H9 (cell line): ENCODE data around the gene EIF2S3B. TPM values are rescaled to one million over a fixed set of nuclear protein-coding genes. Genes with fewer than 3 reads are reported as not detected.

ENCODE experiments used
- DNase-seq: peaks from one replicate; pipeline ENCODE4 v3.0.0-alpha.2; 2017
- H2AFZ ChIP-seq: one replicate; pipeline ENCODE4 v1.6.1; 2013; ENCODE audit warnings: mild to moderate bottlenecking, low read length, control low read depth, moderate library complexity
- H2AK5ac ChIP-seq: 2 replicates; pipeline ENCODE4 v1.6.1; 2013; ENCODE audit warnings: low read length, control low read depth, mixed read lengths; ENCODE audit not compliant: insufficient read length
- H2BK120ac ChIP-seq: one replicate; pipeline ENCODE4 v1.6.1; 2013; ENCODE audit warnings: low read depth, mild to moderate bottlenecking, low read length, control low read depth, inconsistent platforms; ENCODE audit not compliant: poor library complexity, severe bottlenecking
- H2BK12ac ChIP-seq: 2 replicates; pipeline ENCODE4 v1.6.1; 2013; ENCODE audit warnings: low read length, control low read depth, mixed read lengths, low read depth; ENCODE audit not compliant: insufficient read length
- H2BK15ac ChIP-seq: 2 replicates; pipeline ENCODE4 v1.6.1; 2013; ENCODE audit warnings: low read depth, low read length, control low read depth
- H2BK20ac ChIP-seq: one replicate; pipeline ENCODE4 v1.6.1; 2013; ENCODE audit warnings: low read depth, mild to moderate bottlenecking, low read length, control low read depth, inconsistent platforms; ENCODE audit not compliant: poor library complexity, severe bottlenecking
- H2BK5ac ChIP-seq: 2 replicates; pipeline ENCODE4 v1.6.1; 2013; ENCODE audit warnings: low read length, control low read depth, mixed read lengths; ENCODE audit not compliant: insufficient read length
- H3K14ac ChIP-seq: 2 replicates; pipeline ENCODE4 v1.6.1; 2013; ENCODE audit warnings: low read length, control low read depth; ENCODE audit not compliant: insufficient read depth
- H3K18ac ChIP-seq: 2 replicates; pipeline ENCODE4 v1.6.1; 2013; ENCODE audit warnings: low read depth, mild to moderate bottlenecking, mixed read lengths, low read length, control low read depth; ENCODE audit not compliant: insufficient read length
- H3K23ac ChIP-seq: 2 replicates; pipeline ENCODE4 v1.6.1; 2013; ENCODE audit warnings: low read length, control low read depth, mixed read lengths, low read depth; ENCODE audit not compliant: insufficient read length
- H3K23me2 ChIP-seq: 2 replicates; pipeline ENCODE4 v1.6.1; 2013; ENCODE audit warnings: low read depth, mild to moderate bottlenecking, mixed read lengths, low read length, control low read depth; ENCODE audit not compliant: insufficient read length, poor library complexity, severe bottlenecking
- H3K27ac ChIP-seq: 2 replicates; pipeline ENCODE4 v1.5.1; 2013; ENCODE audit warnings: low read length, control low read depth, mixed read lengths, low read depth; ENCODE audit not compliant: insufficient read length
- H3K27me3 ChIP-seq: 2 replicates; pipeline ENCODE4 v1.6.1; 2013; ENCODE audit warnings: low read length, control low read depth, inconsistent platforms; ENCODE audit not compliant: insufficient read depth
- H3K4ac ChIP-seq: 2 replicates; pipeline ENCODE4 v1.6.1; 2013; ENCODE audit warnings: low read depth, mild to moderate bottlenecking, control low read depth, inconsistent platforms, low read length, moderate library complexity
- H3K4me1 ChIP-seq: 2 replicates; pipeline ENCODE4 v1.6.1; 2013; ENCODE audit warnings: low read length, control low read depth, inconsistent platforms; ENCODE audit not compliant: insufficient read depth
- H3K4me2 ChIP-seq: 2 replicates; pipeline ENCODE4 v1.6.1; 2013; ENCODE audit warnings: low read length, control low read depth, mixed read lengths; ENCODE audit not compliant: insufficient read length, insufficient read depth
- H3K56ac ChIP-seq: 2 replicates; pipeline ENCODE4 v1.6.1; 2013; ENCODE audit warnings: low read depth, mild to moderate bottlenecking, mixed read lengths, low read length, control low read depth; ENCODE audit not compliant: insufficient read length
- H3K79me1 ChIP-seq: 2 replicates; pipeline ENCODE4 v1.6.1; 2013; ENCODE audit warnings: low read depth, mild to moderate bottlenecking, moderate library complexity, low read length, control low read depth, inconsistent platforms; ENCODE audit not compliant: insufficient read depth, poor library complexity, severe bottlenecking
- H3K79me2 ChIP-seq: 2 replicates; pipeline ENCODE4 v1.6.1; 2013; ENCODE audit warnings: low read length, control low read depth, inconsistent platforms; ENCODE audit not compliant: insufficient read depth
- H3K9ac ChIP-seq: 2 replicates; pipeline ENCODE4 v1.6.1; 2013; ENCODE audit warnings: low read length, control low read depth, mixed read lengths; ENCODE audit not compliant: insufficient read length; ENCODE audit errors: extremely low read depth
- H3K9me3 ChIP-seq: one replicate; pipeline ENCODE4 v1.6.1; 2013; ENCODE audit warnings: low read depth, low read length, inconsistent platforms; ENCODE audit not compliant: control insufficient read depth
- H3T11ph ChIP-seq: one replicate; pipeline ENCODE4 v1.6.1; 2013; ENCODE audit warnings: mild to moderate bottlenecking, low read length, control low read depth, inconsistent platforms
- H4K20me1 ChIP-seq: one replicate; pipeline ENCODE4 v1.6.1; 2013; ENCODE audit not compliant: control insufficient read depth, insufficient read length, insufficient read depth
- H4K5ac ChIP-seq: 2 replicates; pipeline ENCODE4 v1.6.1; 2013; ENCODE audit warnings: low read depth, mild to moderate bottlenecking, mixed read lengths, low read length, control low read depth; ENCODE audit not compliant: insufficient read length
- H4K8ac ChIP-seq: replicated peaks from 2 replicates; pipeline ENCODE4 v1.6.1; 2013; ENCODE audit warnings: low read length, control low read depth, mixed read lengths, low read depth; ENCODE audit not compliant: insufficient read length
- H4K91ac ChIP-seq: 2 replicates; pipeline ENCODE4 v1.6.1; 2013; ENCODE audit warnings: low read depth, mild to moderate bottlenecking, moderate library complexity, mixed read lengths, low read length, control low read depth; ENCODE audit not compliant: insufficient read length
- H3K27ac Mint-ChIP-seq, 3 experiments: 2 replicates in 2 of 3; 3 replicates in 1 of 3; pipeline ENCODE4 v1.8.0; 2020 to 2021; ENCODE audit warnings: mixed read lengths in 3 of 3, mild to moderate bottlenecking in 1 of 3, moderate library complexity in 1 of 3
- H3K27me3 Mint-ChIP-seq: 2 replicates; pipeline ENCODE4 v1.8.0; 2021; ENCODE audit warnings: low read depth, mild to moderate bottlenecking, moderate library complexity, mixed read lengths
- H3K36me3 Mint-ChIP-seq, 3 experiments: 2 replicates in 2 of 3; 3 replicates in 1 of 3; pipeline ENCODE4 v1.8.0; 2020 to 2021; ENCODE audit warnings: low read depth in 3 of 3, mixed read lengths in 3 of 3; ENCODE audit not compliant: insufficient read depth in 1 of 3
- H3K4me1 Mint-ChIP-seq, 2 experiments: 2 replicates each; pipeline ENCODE4 v1.8.0; 2020; ENCODE audit warnings: mixed read lengths in 2 of 2
- H3K4me3 Mint-ChIP-seq, 2 experiments: 2 replicates in 1 of 2; 3 replicates in 1 of 2; pipeline ENCODE4 v1.8.0; 2020 to 2021; ENCODE audit warnings: mild to moderate bottlenecking in 2 of 2, mixed read lengths in 2 of 2, moderate library complexity in 1 of 2
- H3K9me3 Mint-ChIP-seq, 2 experiments: 2 replicates in 1 of 2; 3 replicates in 1 of 2; pipeline ENCODE4 v1.8.0; 2020; ENCODE audit warnings: mild to moderate bottlenecking in 2 of 2, mixed read lengths in 2 of 2, moderate library complexity in 1 of 2
- CTCF ChIP-seq: fragments of 200-600 bp; sonication (generic); conservative IDR thresholded peaks from 3 replicates; pipeline ENCODE4 v1.8.0; 2021; ENCODE audit warnings: antibody characterized with exemption, mild to moderate bottlenecking
- WGBS: extraction: QIAGEN DNeasy Blood & Tissue Kit; methylation state at CpG from one replicate; pipeline ENCODE4 v1.1.7; 2013; ENCODE audit warnings: missing lambda C conversion rate, low lambda C conversion rate, mixed read lengths; ENCODE audit not compliant: insufficient read length; ENCODE audit errors: extremely low coverage; 5-methylcytosine and 5-hydroxymethylcytosine counted together
- total RNA-seq: library from RNA; stranded (reverse); gene quantifications from 2 replicates; pipeline ENCODE4 v1.2.1, GENCODE V29; 2021

Gene EIF2S3B
- total RNA-seq, 1 experiment from 2014 or later: 2.1 TPM

GRCh38 chr12:10554756-10555481, 49.2 kb downstream of the EIF2S3B start:
- Histone ChIP-seq H4K5ac (no peak overlapping the region), H2BK20ac (no peak overlapping the region), H3T11ph (no peak overlapping the region), H3K4me1 (no peaks in the 10 kb centered on the region; the same call in 1 of the 2 replicates), H2BK15ac (no peak overlapping the region), H3K23me2 (no peaks in the 10 kb centered on the region), H2AK5ac (no peak overlapping the region), H3K56ac (no peak overlapping the region), H3K79me1 (no peaks in the 10 kb centered on the region), H3K18ac (no peak overlapping the region), H3K79me2 (no peaks in the 10 kb centered on the region), H2BK12ac (no peak overlapping the region), H3K9ac (no peak overlapping the region), H3K27ac (no peak overlapping the region), H3K4me2 (no peak overlapping the region), H4K8ac (no peak overlapping the region), H3K27me3 (no peaks in the 10 kb centered on the region), H3K9me3 (no peaks in the 10 kb centered on the region), H2BK5ac (no peak overlapping the region), H3K4ac (no peak overlapping the region), H2BK120ac (no peak overlapping the region), H3K23ac (no peak overlapping the region), H3K14ac (no peak overlapping the region), H4K20me1 (no peaks in the 10 kb centered on the region), H4K91ac (no peak overlapping the region), H2AFZ (no peak overlapping the region)
- TF ChIP-seq CTCF: no peak
- Mint-ChIP-seq H3K9me3 (0 out of 5 replicates have a peak, but pooled peaks cover 0 to 2% of the 10 kb centered on the region in 2 experiments), H3K36me3 (peaks cover 0 to 2% (median 0%) of the 10 kb centered on the region in 3 experiments; a peak in 1 of 7 replicates), H3K4me3 (no peak overlapping the region), H3K27ac (no peak overlapping the region), H3K4me1 (peaks cover 14% of the 10 kb centered on the region in 2 experiments), H3K27me3 (peaks cover 2% of the 10 kb centered on the region; the same call in 1 of the 2 replicates)
- DNase-seq: no peak
- no CpG with 5 or more reads among the region's 7 CpGs for WGBS
